HPDE6-E6E7 (cell line): ENCODE data around the gene GJB1.
"Not testable (repeated sequence)": the region's sequence is repeated elsewhere in the genome, so short reads cannot be mapped to it uniquely, and the experiment has no call there.

Source experiments
- DNase-seq: peaks from one replicate; pipeline ENCODE4 v3.0.0; 2011; ENCODE audit warnings: missing footprints; ENCODE audit errors: extremely low spot score

Gene GJB1

DNA sequence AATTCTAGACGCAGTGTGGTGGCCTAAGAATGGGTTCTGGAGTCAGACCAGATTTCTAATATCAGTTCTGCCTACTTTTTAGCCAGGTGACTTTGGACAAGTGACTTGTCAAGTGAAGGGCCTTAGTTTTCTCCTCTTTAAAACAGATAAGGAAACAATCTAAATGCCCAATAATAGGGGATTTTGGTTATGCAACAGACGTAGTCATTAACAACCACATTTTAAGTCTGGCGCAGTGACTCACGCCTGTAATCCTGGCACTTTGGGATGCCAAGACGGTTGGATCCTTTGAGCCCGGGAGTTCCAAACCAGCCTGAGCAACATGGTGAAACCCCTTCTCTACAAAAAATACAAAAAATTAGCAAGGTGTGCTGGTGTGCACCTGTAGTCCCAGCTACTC is 33.0 kb downstream of the GJB1 start:
- no peak for DNase-seq

- DNase-seq = no peak
Measured at GRCh38 chrX:71256856-71257255, 33.8 kb downstream of the GJB1 start.

GRCh38 chrX:71268624-71269023 is 45.6 kb downstream of the GJB1 start:
- not testable (repeated sequence) for DNase-seq

GRCh38 chrX:71269801-71270395 is 46.9 kb downstream of the GJB1 start:
- DNase-seq = no peak

GRCh38 chrX:71272313-71272712 is 49.3 kb downstream of the GJB1 start:
- not testable (repeated sequence) for DNase-seq
